Keratinocyte (primary cell): ENCODE results near the gene CACUL1. TPM values are rescaled to one million over a fixed set of nuclear protein-coding genes. Genes with fewer than 3 reads are reported as not detected.

Source experiments
- DNase-seq: peaks from one replicate; pipeline ENCODE4 v3.0.0-alpha.2; 2011; ENCODE audit warnings: low read depth, missing footprints, low spot score
- FAIRE-seq: peaks from 2 replicates; lab custom pipeline; 2011; peaks lifted over from hg19 to GRCh38; lab: Jason Lieb, UNC
- H2AFZ ChIP-seq: 2 replicates; pipeline ENCODE4 v1.6.0; 2012; ENCODE audit warnings: low read length, control low read depth, inconsistent platforms; ENCODE audit not compliant: control insufficient read depth
- H3K27ac ChIP-seq: 2 replicates; pipeline ENCODE4 v1.5.1; 2011; ENCODE audit warnings: low read length; ENCODE audit not compliant: control insufficient read depth, insufficient read depth
- H3K27me3 ChIP-seq: 3 replicates; pipeline ENCODE4 v1.6.0; 2011; ENCODE audit warnings: low read length; ENCODE audit not compliant: control insufficient read depth, insufficient read depth; ENCODE audit errors: extremely low read depth
- H3K36me3 ChIP-seq, 2 experiments: 2 replicates in 1 of 2; 3 replicates in 1 of 2; pipeline ENCODE4 v1.5.1; 2011; ENCODE audit warnings: low read length in 2 of 2, mild to moderate bottlenecking in 1 of 2; ENCODE audit not compliant: control insufficient read depth in 2 of 2, insufficient read depth in 2 of 2; ENCODE audit errors: extremely low read depth in 1 of 2
- H3K4me1 ChIP-seq: 3 replicates; pipeline ENCODE4 v1.5.1; 2011; ENCODE audit warnings: low read length; ENCODE audit not compliant: control insufficient read depth, insufficient read depth; ENCODE audit errors: extremely low read depth
- H3K4me2 ChIP-seq: 3 replicates; pipeline ENCODE4 v1.6.0; 2011; ENCODE audit warnings: low read depth, low read length; ENCODE audit not compliant: control insufficient read depth, insufficient read depth; ENCODE audit errors: extremely low read depth
- H3K4me3 ChIP-seq, 3 experiments: fragments of 200-600 bp in 1 of 3; sonication (generic) in 1 of 3; 2 replicates in 2 of 3; 3 replicates in 1 of 3; pipeline ENCODE4 v1.5.1; 2011 to 2016; ENCODE audit warnings: low read length in 3 of 3, mild to moderate bottlenecking in 3 of 3, control low read depth in 2 of 3, inconsistent platforms in 1 of 3, low read depth in 1 of 3, mixed read lengths in 1 of 3, mixed run types in 1 of 3, moderate library complexity in 1 of 3; ENCODE audit not compliant: control insufficient read depth in 2 of 3, insufficient read depth in 2 of 3; ENCODE audit errors: extremely low read depth in 1 of 3
- H3K79me2 ChIP-seq: 2 replicates; pipeline ENCODE4 v1.6.0; 2012; ENCODE audit warnings: low read length; ENCODE audit not compliant: control insufficient read depth, insufficient read depth
- H3K9ac ChIP-seq: 3 replicates; pipeline ENCODE4 v1.6.0; 2011; ENCODE audit warnings: low read length; ENCODE audit not compliant: control insufficient read depth, insufficient read depth; ENCODE audit errors: extremely low read depth
- H3K9me1 ChIP-seq: 3 replicates; pipeline ENCODE4 v1.6.0; 2011; ENCODE audit warnings: low read length; ENCODE audit not compliant: control insufficient read depth, insufficient read depth; ENCODE audit errors: extremely low read depth
- H3K9me3 ChIP-seq: 2 replicates; pipeline ENCODE4 v1.5.1; 2012; ENCODE audit warnings: low read depth, low read length; ENCODE audit not compliant: control insufficient read depth
- H4K20me1 ChIP-seq: 3 replicates; pipeline ENCODE4 v1.6.0; 2011; ENCODE audit warnings: low read length; ENCODE audit not compliant: control insufficient read depth, insufficient read depth; ENCODE audit errors: extremely low read depth
- CTCF ChIP-seq, 3 experiments: IDR thresholded peaks in 1 of 3; conservative IDR thresholded peaks in 1 of 3; optimal IDR thresholded peaks in 1 of 3; 2 replicates in 2 of 3; 3 replicates in 1 of 3; pipeline versions ENCODE3 to v1.5.1; 2011; ENCODE audit warnings: low read length in 3 of 3, mild to moderate bottlenecking in 3 of 3, moderate library complexity in 2 of 3, control low read depth in 1 of 3, inconsistent platforms in 1 of 3; ENCODE audit not compliant: insufficient read depth in 2 of 3; ENCODE audit errors: extremely low read depth in 1 of 3
- EZH2 ChIP-seq: IDR thresholded peaks from one replicate; pipeline ENCODE4 v1.6.1; 2012; ENCODE audit warnings: inconsistent platforms, mild to moderate bottlenecking, low read length, moderate library complexity
- dilution Hi-C: fragments of 300-500 bp; cut with MboI; formaldehyde crosslinking; loops from one replicate; pipeline ENCODE4 v1.7.0; 2020; ENCODE audit warnings: low sequenced_read_pairs; ENCODE audit not compliant: extremely low pct_ligation_motif_present
- polyA plus RNA-seq, 5 experiments: library from polyadenylated mRNA; depleted of rRNA in 3 of 5; stranded (reverse) in 3 of 5; stranded (forward) in 1 of 5; unstranded in 1 of 5; fragments of >200 nt; gene quantifications; 1 replicate in 1 of 5; 2 replicates in 3 of 5; 3 replicates in 1 of 5; pipeline versions ENCODE4 v1.2.1 to v1.2.3, GENCODE V29; 2011 to 2012; ENCODE audit warnings: missing spikeins in 2 of 5, low read depth in 1 of 5, low replicate concordance in 1 of 5

CACUL1 gene
- polyA plus RNA-seq, 1 donor (not counting 4 experiments of a cell fraction or from before 2014, with no cell fraction given), result 36.5 TPM

GRCh38 chr10:118760265-118760664, 5.5 kb upstream of the CACUL1 start:
- Histone ChIP-seq H3K27ac (no peak overlapping the region), H3K4me3 (no peak overlapping the region), H3K27me3 (peaks cover 4% of the 10 kb centered on the region), H3K4me2 (no peak overlapping the region), H3K9me3 (no peaks in the 10 kb centered on the region), H3K9me1 (no peaks in the 10 kb centered on the region), H2AFZ (no peak overlapping the region), H3K9ac (no peak overlapping the region), H3K4me1 (no peaks in the 10 kb centered on the region), H3K36me3 (no peaks in the 10 kb centered on the region), H4K20me1 (no peaks in the 10 kb centered on the region), H3K79me2 (no peaks in the 10 kb centered on the region)
- FAIRE-seq, result no peak
- TF ChIP-seq CTCF (optimal IDR thresholded peaks at IDR 0.05 in 1 of 3, IDR thresholded peaks at IDR 0.05 in 1 of 3, conservative IDR thresholded peaks at IDR 0.05 in 1 of 3; ENCODE audit: extremely low read depth in 1 of 3, insufficient read depth in 2 of 3, low read length in 3 of 3) (no peak), EZH2 (no peak)
- DNase-seq, result no peak
- dilution Hi-C loops, result no loop called here

GRCh38 chr10:118758449-118758848, 3.7 kb upstream of the CACUL1 start:
- H2AFZ ChIP-seq, result no peak overlapping the region
- DNase-seq (no peak), FAIRE-seq (no peak)
- dilution Hi-C loops, result no loop called here
- no peak overlapping the region for H3K4me2 ChIP-seq
- H4K20me1 ChIP-seq, result no peaks in the 10 kb centered on the region
- H3K79me2 ChIP-seq, result peaks cover 13% of the 10 kb centered on the region
- H3K9ac ChIP-seq, result no peak overlapping the region
- no peak for TF ChIP-seq EZH2
- no peak for TF ChIP-seq CTCF (optimal IDR thresholded peaks at IDR 0.05 in 1 of 3, IDR thresholded peaks at IDR 0.05 in 1 of 3, conservative IDR thresholded peaks at IDR 0.05 in 1 of 3; ENCODE audit: extremely low read depth in 1 of 3, insufficient read depth in 2 of 3, low read length in 3 of 3)
- H3K9me3 ChIP-seq, result no peaks in the 10 kb centered on the region
- H3K27ac ChIP-seq, result no peak overlapping the region
- H3K36me3 ChIP-seq, result no peaks in the 10 kb centered on the region
- H3K27me3 ChIP-seq, result no peaks in the 10 kb centered on the region
- H3K9me1 ChIP-seq, result no peaks in the 10 kb centered on the region
- no peak overlapping the region for H3K4me3 ChIP-seq
- H3K4me1 ChIP-seq, result no peaks in the 10 kb centered on the region
